ACC112 (cell line): ENCODE measurements around the gene DISC1.
A peak's percentile ranks its signal among the peaks of the same experiment; 100 is the strongest.

Experiments used
- H2AFZ ChIP-seq: fragments of 200-600 bp; sonication (generic); one replicate; pipeline ENCODE4 v1.6.0; 2017; ENCODE audit warnings: antibody characterized with exemption, low read length; ENCODE audit not compliant: unreplicated experiment
- H3K27ac ChIP-seq: fragments of 200-600 bp; sonication (generic); 2 replicates; pipeline ENCODE4 v1.5.1; 2014; ENCODE audit warnings: low read depth, mild to moderate bottlenecking, antibody characterized with exemption, low read length, moderate library complexity
- H3K27me3 ChIP-seq: fragments of 200-600 bp; sonication (generic); 2 replicates; pipeline ENCODE4 v1.6.1; 2014; ENCODE audit warnings: mild to moderate bottlenecking, antibody characterized with exemption, low read length, moderate library complexity, mixed read lengths; ENCODE audit not compliant: insufficient read depth
- H3K36me3 ChIP-seq: fragments of 200-600 bp; sonication (generic); 2 replicates; pipeline ENCODE4 v1.6.1; 2016; ENCODE audit warnings: mild to moderate bottlenecking, antibody characterized with exemption, low read length, moderate library complexity, mixed read lengths; ENCODE audit not compliant: insufficient read depth
- H3K4me1 ChIP-seq: fragments of 200-600 bp; sonication (generic); one replicate; pipeline ENCODE4 v1.6.1; 2016; ENCODE audit warnings: low read length, mixed read lengths; ENCODE audit not compliant: insufficient read depth, unreplicated experiment, control insufficient read depth
- H3K4me3 ChIP-seq: fragments of 200-600 bp; sonication (generic); 2 replicates; pipeline ENCODE4 v1.5.1; 2014; ENCODE audit warnings: mild to moderate bottlenecking, low read depth, low read length
- H3K79me2 ChIP-seq: fragments of 200-600 bp; sonication (generic); one replicate; pipeline ENCODE4 v1.6.0; 2016; ENCODE audit warnings: low read length; ENCODE audit not compliant: control insufficient read depth, unreplicated experiment, insufficient read depth

Gene DISC1

GRCh38 chr1:231626535-231626950 lies at the start of gene DISC1:
DISC1 (plus strand) TSS chr1:231626790; CDS start chr1:231626868, 78 bp downstream.
- Histone ChIP-seq H3K4me3 (peak within 1 kb of the TSS; percentile 95), H3K27ac (no peak within 1 kb of the TSS)

GRCh38 chr1:231576804-231577718 lies 49.5 kb upstream of the DISC1 start:
- no peak overlapping the region for H3K4me3 ChIP-seq
- no peaks in the 10 kb centered on the region for H3K4me1 ChIP-seq
- no peak overlapping the region for H3K27ac ChIP-seq
- H3K27me3 ChIP-seq: no peaks in the 10 kb centered on the region
- H3K36me3 ChIP-seq: no peaks in the 10 kb centered on the region
- no peaks in the 10 kb centered on the region for H3K79me2 ChIP-seq
- no peak overlapping the region for H2AFZ ChIP-seq

More at GRCh38 chr1:231626535-231626950, at the start of gene DISC1:
- Histone ChIP-seq H3K4me1 (peaks cover 13% of the 10 kb centered on the region), H3K36me3 (no peaks in the 10 kb centered on the region), H2AFZ (peak within 1 kb of the TSS; percentile 99), H3K79me2 (no peaks in the 10 kb centered on the region), H3K27me3 (peaks cover 19% of the 10 kb centered on the region)

- Histone ChIP-seq H3K36me3 (no peaks in the 10 kb centered on the region), H3K27ac (no peak overlapping the region)
These were observed 45.7 kb upstream of the DISC1 start for GRCh38 chr1:231580874-231581273.

GRCh38 chr1:231581859-231582258 lies 44.7 kb upstream of the DISC1 start:
- Histone ChIP-seq H3K4me3 (no peak overlapping the region), H3K4me1 (peaks cover 4% of the 10 kb centered on the region), H2AFZ (no peak overlapping the region), H3K27me3 (no peaks in the 10 kb centered on the region), H3K79me2 (no peaks in the 10 kb centered on the region), H3K36me3 (no peaks in the 10 kb centered on the region), H3K27ac (no peak overlapping the region)

More at GRCh38 chr1:231580874-231581273, 45.7 kb upstream of the DISC1 start:
- H3K79me2 ChIP-seq: no peaks in the 10 kb centered on the region
- no peak overlapping the region for H2AFZ ChIP-seq
- no peak overlapping the region for H3K4me3 ChIP-seq
- peaks cover 4% of the 10 kb centered on the region for H3K4me1 ChIP-seq
- no peaks in the 10 kb centered on the region for H3K27me3 ChIP-seq

GRCh38 chr1:231583376-231583775 lies 43.2 kb upstream of the DISC1 start:
- Histone ChIP-seq H3K27ac (no peak overlapping the region), H2AFZ (no peak overlapping the region), H3K36me3 (no peaks in the 10 kb centered on the region), H3K79me2 (no peaks in the 10 kb centered on the region), H3K4me3 (no peak overlapping the region), H3K27me3 (no peaks in the 10 kb centered on the region), H3K4me1 (peaks cover 4% of the 10 kb centered on the region)

- no peak overlapping the region for H3K27ac ChIP-seq
- no peak overlapping the region for H3K4me3 ChIP-seq
- no peaks in the 10 kb centered on the region for H3K36me3 ChIP-seq
- no peaks in the 10 kb centered on the region for H3K27me3 ChIP-seq
- H3K79me2 ChIP-seq: no peaks in the 10 kb centered on the region
- H2AFZ ChIP-seq: no peak overlapping the region
- H3K4me1 ChIP-seq: peaks cover 4% of the 10 kb centered on the region
These were observed 42.5 kb upstream of the DISC1 start for GRCh38 chr1:231584117-231584516.

GRCh38 chr1:231584921-231585320 lies 41.7 kb upstream of the DISC1 start:
- H3K79me2 ChIP-seq: no peaks in the 10 kb centered on the region
- H3K27me3 ChIP-seq: no peaks in the 10 kb centered on the region
- no peak overlapping the region for H2AFZ ChIP-seq
- no peak overlapping the region for H3K27ac ChIP-seq
- H3K36me3 ChIP-seq: no peaks in the 10 kb centered on the region
- H3K4me1 ChIP-seq: peaks cover 4% of the 10 kb centered on the region
- H3K4me3 ChIP-seq: no peak overlapping the region

- H3K4me3 ChIP-seq: no peak overlapping the region
- H3K27ac ChIP-seq: no peak overlapping the region
- peak overlapping the region; percentile 67 for H2AFZ ChIP-seq
- no peaks in the 10 kb centered on the region for H3K27me3 ChIP-seq
- no peaks in the 10 kb centered on the region for H3K79me2 ChIP-seq
- H3K36me3 ChIP-seq: no peaks in the 10 kb centered on the region
- no peaks in the 10 kb centered on the region for H3K4me1 ChIP-seq
These were observed 36.0 kb upstream of the DISC1 start for GRCh38 chr1:231590453-231591198.

GRCh38 chr1:231591466-231591865 lies 35.1 kb upstream of the DISC1 start:
- H3K4me1 ChIP-seq: no peaks in the 10 kb centered on the region
- H2AFZ ChIP-seq: no peak overlapping the region
- H3K27me3 ChIP-seq: no peaks in the 10 kb centered on the region
- H3K4me3 ChIP-seq: no peak overlapping the region
- no peak overlapping the region for H3K27ac ChIP-seq
- no peaks in the 10 kb centered on the region for H3K36me3 ChIP-seq
- H3K79me2 ChIP-seq: no peaks in the 10 kb centered on the region

GRCh38 chr1:231592809-231593208 lies 33.8 kb upstream of the DISC1 start:
- Histone ChIP-seq H3K4me1 (no peaks in the 10 kb centered on the region), H3K79me2 (no peaks in the 10 kb centered on the region), H2AFZ (no peak overlapping the region), H3K27ac (no peak overlapping the region), H3K36me3 (no peaks in the 10 kb centered on the region), H3K27me3 (no peaks in the 10 kb centered on the region), H3K4me3 (no peak overlapping the region)
